HepG2 (cell line): ENCODE data around the gene EPHA2. TPM values are rescaled to one million over a fixed set of nuclear protein-coding genes. Genes with fewer than 3 reads are reported as not detected.

ENCODE experiments used
- ATF5 ChIP-seq: sonication (generic); formaldehyde crosslinking; IDR thresholded peaks from 2 replicates; pipeline ENCODE4 v1.4.0; 2020; ENCODE audit warnings: mild to moderate bottlenecking, low read depth, missing genetic modification reagents
- FOSL2 ChIP-seq: sonication (generic); formaldehyde crosslinking; IDR thresholded peaks from 2 replicates; pipeline ENCODE4 v1.4.0; 2020; ENCODE audit warnings: missing genetic modification reagents
- JUND ChIP-seq: sonication (generic); formaldehyde crosslinking; IDR thresholded peaks from 2 replicates; pipeline ENCODE4 v1.8.0; 2022; ENCODE audit warnings: mild to moderate bottlenecking, missing genetic modification reagents
- ZBTB43 ChIP-seq: sonication (generic); formaldehyde crosslinking; conservative IDR thresholded peaks from 2 replicates; pipeline ENCODE4 v1.4.0; 2020; ENCODE audit warnings: missing genetic modification reagents
- ZNF17 ChIP-seq: sonication (generic); formaldehyde crosslinking; IDR thresholded peaks from 2 replicates; pipeline ENCODE4 v1.5.0; 2020; ENCODE audit warnings: mild to moderate bottlenecking, missing genetic modification reagents
- ZNF230 ChIP-seq: sonication (generic); formaldehyde crosslinking; IDR thresholded peaks from 2 replicates; pipeline ENCODE4 v1.4.0; 2020; ENCODE audit warnings: mild to moderate bottlenecking, missing genetic modification reagents
- polyA plus RNA-seq, 8 experiments: library from polyadenylated mRNA; depleted of rRNA in 3 of 8; stranded (reverse) in 7 of 8; unstranded in 1 of 8; fragments of >200 nt; fragmentation: Illumina TruSeq in 4 of 8; extraction: Trizol in 4 of 8; gene quantifications; 2 replicates each; pipeline versions ENCODE4 v1.2.1 to v1.2.3, GENCODE V29; 2011 to 2016; ENCODE audit warnings: low read depth in 4 of 8, missing spikeins in 1 of 8, mixed read lengths in 1 of 8; ENCODE audit not compliant: insufficient read depth in 1 of 8
- total RNA-seq, 5 experiments: library from RNA; depleted of rRNA; stranded (reverse); fragments of >200 nt; fragmentation: Illumina TruSeq; extraction: Trizol; gene quantifications; 2 replicates each; pipeline ENCODE4 v1.2.3, GENCODE V29; 2016; ENCODE audit warnings: low read depth in 1 of 5
- TF ChIP-seq, protein P1 (sequence below): sonication (generic); formaldehyde crosslinking; IDR thresholded peaks from 2 replicates; pipeline ENCODE4 v1.4.0; 2020; ENCODE audit warnings: missing genetic modification reagents, borderline replicate concordance
- TF ChIP-seq, protein P2 (sequence below): sonication (generic); formaldehyde crosslinking; IDR thresholded peaks from 2 replicates; pipeline ENCODE4 v1.8.1; 2023; ENCODE audit warnings: mild to moderate bottlenecking, moderate library complexity, missing genetic modification reagents
- TF ChIP-seq, protein P3 (sequence below), 2 experiments: sonication (generic) in 1 of 2; formaldehyde crosslinking in 1 of 2; IDR thresholded peaks; 2 replicates each; pipeline versions ENCODE4 v1.6.1 to v1.9.0; 2014 to 2022; ENCODE audit warnings: antibody characterized with exemption in 1 of 2, borderline replicate concordance in 1 of 2, inconsistent platforms in 1 of 2, low read depth in 1 of 2, missing genetic modification reagents in 1 of 2
- TF ChIP-seq, protein P4 (sequence below): fragments of 450-650 bp; IDR thresholded peaks from 2 replicates; pipeline ENCODE4 v1.6.1; 2017; ENCODE audit warnings: mild to moderate bottlenecking

EPHA2 gene
- total and polyA plus RNA-seq, 2 of the 13 experiments (the other 11 are each of a cell fraction or from before 2014, with no cell fraction given) = 33.6 to 53.6 TPM

GRCh38 chr1:16181887-16182719, 26.2 kb upstream of the EPHA2 start (continued):
- TF ChIP-seq, protein P1, sequence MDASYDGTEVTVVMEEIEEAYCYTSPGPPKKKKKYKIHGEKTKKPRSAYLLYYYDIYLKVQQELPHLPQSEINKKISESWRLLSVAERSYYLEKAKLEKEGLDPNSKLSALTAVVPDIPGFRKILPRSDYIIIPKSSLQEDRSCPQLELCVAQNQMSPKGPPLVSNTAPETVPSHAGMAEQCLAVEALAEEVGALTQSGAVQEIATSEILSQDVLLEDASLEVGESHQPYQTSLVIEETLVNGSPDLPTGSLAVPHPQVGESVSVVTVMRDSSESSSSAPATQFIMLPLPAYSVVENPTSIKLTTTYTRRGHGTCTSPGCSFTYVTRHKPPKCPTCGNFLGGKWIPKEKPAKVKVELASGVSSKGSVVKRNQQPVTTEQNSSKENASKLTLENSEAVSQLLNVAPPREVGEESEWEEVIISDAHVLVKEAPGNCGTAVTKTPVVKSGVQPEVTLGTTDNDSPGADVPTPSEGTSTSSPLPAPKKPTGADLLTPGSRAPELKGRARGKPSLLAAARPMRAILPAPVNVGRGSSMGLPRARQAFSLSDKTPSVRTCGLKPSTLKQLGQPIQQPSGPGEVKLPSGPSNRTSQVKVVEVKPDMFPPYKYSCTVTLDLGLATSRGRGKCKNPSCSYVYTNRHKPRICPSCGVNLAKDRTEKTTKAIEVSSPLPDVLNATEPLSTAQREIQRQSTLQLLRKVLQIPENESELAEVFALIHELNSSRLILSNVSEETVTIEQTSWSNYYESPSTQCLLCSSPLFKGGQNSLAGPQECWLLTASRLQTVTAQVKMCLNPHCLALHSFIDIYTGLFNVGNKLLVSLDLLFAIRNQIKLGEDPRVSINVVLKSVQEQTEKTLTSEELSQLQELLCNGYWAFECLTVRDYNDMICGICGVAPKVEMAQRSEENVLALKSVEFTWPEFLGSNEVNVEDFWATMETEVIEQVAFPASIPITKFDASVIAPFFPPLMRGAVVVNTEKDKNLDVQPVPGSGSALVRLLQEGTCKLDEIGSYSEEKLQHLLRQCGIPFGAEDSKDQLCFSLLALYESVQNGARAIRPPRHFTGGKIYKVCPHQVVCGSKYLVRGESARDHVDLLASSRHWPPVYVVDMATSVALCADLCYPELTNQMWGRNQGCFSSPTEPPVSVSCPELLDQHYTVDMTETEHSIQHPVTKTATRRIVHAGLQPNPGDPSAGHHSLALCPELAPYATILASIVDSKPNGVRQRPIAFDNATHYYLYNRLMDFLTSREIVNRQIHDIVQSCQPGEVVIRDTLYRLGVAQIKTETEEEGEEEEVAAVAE = no peak; the same call in 1 of the 2 replicates
- TF ChIP-seq ZNF17 (CRISPR knock-in tag) (no peak), ZNF230 (no peak), ATF5 (CRISPR knock-in tag) (no peak), FOSL2 (CRISPR knock-in tag) (peak; percentile 98), ZBTB43 (no peak; the same call in 1 of the 2 replicates), JUND (CRISPR knock-in tag) (peak; percentile 98)
- TF ChIP-seq, protein P2, sequence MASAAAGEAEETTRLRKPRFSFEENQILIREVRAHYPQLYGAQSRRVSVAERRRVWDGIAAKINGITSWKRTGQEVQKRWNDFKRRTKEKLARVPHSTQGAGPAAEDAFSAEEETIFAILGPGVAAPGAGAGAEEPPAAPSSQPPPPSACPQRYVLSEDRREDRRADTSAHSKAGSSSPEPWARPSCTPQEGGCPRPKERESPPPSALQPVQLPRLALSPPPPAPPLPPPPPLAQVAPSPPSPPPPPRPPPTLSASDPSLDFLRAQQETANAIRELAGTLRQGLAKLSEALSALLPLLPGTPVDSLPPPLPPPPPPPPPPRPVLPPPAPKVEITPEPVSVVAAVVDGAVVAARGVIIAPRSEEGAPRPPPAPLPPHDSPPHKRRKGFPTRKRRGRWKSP (CRISPR knock-in tag) = no peak
- TF ChIP-seq, protein P3, sequence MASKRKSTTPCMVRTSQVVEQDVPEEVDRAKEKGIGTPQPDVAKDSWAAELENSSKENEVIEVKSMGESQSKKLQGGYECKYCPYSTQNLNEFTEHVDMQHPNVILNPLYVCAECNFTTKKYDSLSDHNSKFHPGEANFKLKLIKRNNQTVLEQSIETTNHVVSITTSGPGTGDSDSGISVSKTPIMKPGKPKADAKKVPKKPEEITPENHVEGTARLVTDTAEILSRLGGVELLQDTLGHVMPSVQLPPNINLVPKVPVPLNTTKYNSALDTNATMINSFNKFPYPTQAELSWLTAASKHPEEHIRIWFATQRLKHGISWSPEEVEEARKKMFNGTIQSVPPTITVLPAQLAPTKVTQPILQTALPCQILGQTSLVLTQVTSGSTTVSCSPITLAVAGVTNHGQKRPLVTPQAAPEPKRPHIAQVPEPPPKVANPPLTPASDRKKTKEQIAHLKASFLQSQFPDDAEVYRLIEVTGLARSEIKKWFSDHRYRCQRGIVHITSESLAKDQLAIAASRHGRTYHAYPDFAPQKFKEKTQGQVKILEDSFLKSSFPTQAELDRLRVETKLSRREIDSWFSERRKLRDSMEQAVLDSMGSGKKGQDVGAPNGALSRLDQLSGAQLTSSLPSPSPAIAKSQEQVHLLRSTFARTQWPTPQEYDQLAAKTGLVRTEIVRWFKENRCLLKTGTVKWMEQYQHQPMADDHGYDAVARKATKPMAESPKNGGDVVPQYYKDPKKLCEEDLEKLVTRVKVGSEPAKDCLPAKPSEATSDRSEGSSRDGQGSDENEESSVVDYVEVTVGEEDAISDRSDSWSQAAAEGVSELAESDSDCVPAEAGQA (IDR thresholded peaks at IDR 0.05; ENCODE audit: low read depth) = 0 out of 2 replicates have a peak, but pooled peaks have one; percentile 19
- TF ChIP-seq, protein P3 (CRISPR knock-in tag; IDR thresholded peaks at IDR 0.05; ENCODE audit: borderline replicate concordance) = no peak
- TF ChIP-seq, protein P4, sequence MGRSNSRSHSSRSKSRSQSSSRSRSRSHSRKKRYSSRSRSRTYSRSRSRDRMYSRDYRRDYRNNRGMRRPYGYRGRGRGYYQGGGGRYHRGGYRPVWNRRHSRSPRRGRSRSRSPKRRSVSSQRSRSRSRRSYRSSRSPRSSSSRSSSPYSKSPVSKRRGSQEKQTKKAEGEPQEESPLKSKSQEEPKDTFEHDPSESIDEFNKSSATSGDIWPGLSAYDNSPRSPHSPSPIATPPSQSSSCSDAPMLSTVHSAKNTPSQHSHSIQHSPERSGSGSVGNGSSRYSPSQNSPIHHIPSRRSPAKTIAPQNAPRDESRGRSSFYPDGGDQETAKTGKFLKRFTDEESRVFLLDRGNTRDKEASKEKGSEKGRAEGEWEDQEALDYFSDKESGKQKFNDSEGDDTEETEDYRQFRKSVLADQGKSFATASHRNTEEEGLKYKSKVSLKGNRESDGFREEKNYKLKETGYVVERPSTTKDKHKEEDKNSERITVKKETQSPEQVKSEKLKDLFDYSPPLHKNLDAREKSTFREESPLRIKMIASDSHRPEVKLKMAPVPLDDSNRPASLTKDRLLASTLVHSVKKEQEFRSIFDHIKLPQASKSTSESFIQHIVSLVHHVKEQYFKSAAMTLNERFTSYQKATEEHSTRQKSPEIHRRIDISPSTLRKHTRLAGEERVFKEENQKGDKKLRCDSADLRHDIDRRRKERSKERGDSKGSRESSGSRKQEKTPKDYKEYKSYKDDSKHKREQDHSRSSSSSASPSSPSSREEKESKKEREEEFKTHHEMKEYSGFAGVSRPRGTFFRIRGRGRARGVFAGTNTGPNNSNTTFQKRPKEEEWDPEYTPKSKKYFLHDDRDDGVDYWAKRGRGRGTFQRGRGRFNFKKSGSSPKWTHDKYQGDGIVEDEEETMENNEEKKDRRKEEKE = no peak
